Mucosa of rectum (tissue), 2 donors: Measurements from ENCODE around the gene SLC10A6.

ENCODE experiments used
- H3K27ac ChIP-seq, 2 donors: one replicate each; pipeline ENCODE4 v1.7.0; 2013; ENCODE audit warnings: inconsistent platforms in 2 of 2, low read depth in 2 of 2, low read length in 2 of 2
- H3K27me3 ChIP-seq, 2 donors: one replicate each; pipeline ENCODE4 v1.7.0; 2013; ENCODE audit warnings: low read length in 2 of 2; ENCODE audit not compliant: control insufficient read depth in 2 of 2, insufficient read depth in 2 of 2
- H3K36me3 ChIP-seq, 2 donors: one replicate each; pipeline ENCODE4 v1.7.0; 2013; ENCODE audit warnings: low read length in 2 of 2; ENCODE audit not compliant: control insufficient read depth in 2 of 2, insufficient read depth in 2 of 2
- H3K4me1 ChIP-seq, 2 donors: one replicate each; pipeline ENCODE4 v1.7.0; 2013; ENCODE audit warnings: low read length in 2 of 2, mild to moderate bottlenecking in 1 of 2; ENCODE audit not compliant: control insufficient read depth in 2 of 2, insufficient read depth in 2 of 2
- H3K4me3 ChIP-seq, 2 donors: one replicate each; pipeline ENCODE4 v1.7.0; 2013; ENCODE audit warnings: low read length in 2 of 2
- H3K9ac ChIP-seq, 2 donors: one replicate each; pipeline ENCODE4 v1.7.0; 2013; ENCODE audit warnings: low read length in 2 of 2, low read depth in 1 of 2, mild to moderate bottlenecking in 1 of 2
- H3K9me3 ChIP-seq, 2 donors: one replicate each; pipeline ENCODE4 v1.7.0; 2013; ENCODE audit warnings: low read length in 2 of 2; ENCODE audit not compliant: control insufficient read depth in 2 of 2
- donor health status: healthy.
- donor health status: Normal muscosa, but diverticular disease.

The SLC10A6 gene

GRCh38 chr4:86848732-86849619 lies at the start of gene SLC10A6:
Gene SLC10A6, minus strand, starts transcription at chr4:86849384. Its CDS starts 269 bp downstream, at chr4:86849115.
- Histone ChIP-seq H3K27me3 (no peaks in the 10 kb centered on the region), H3K4me3 (no peak within 1 kb of the TSS), H3K9ac (no peak within 1 kb of the TSS), H3K4me1 (no peaks in the 10 kb centered on the region), H3K27ac (no peak within 1 kb of the TSS), H3K36me3 (no peaks in the 10 kb centered on the region), H3K9me3 (peaks cover 0 to 2% of the 10 kb centered on the region in 2 donors)

GRCh38 chr4:86898562-86898961 lies 49.4 kb upstream of the SLC10A6 start:
- H3K9ac ChIP-seq: no peak overlapping the region
- no peaks in the 10 kb centered on the region for H3K36me3 ChIP-seq
- H3K4me3 ChIP-seq: no peak overlapping the region
- H3K27me3 ChIP-seq: no peaks in the 10 kb centered on the region
- no peak overlapping the region for H3K27ac ChIP-seq
- no peaks in the 10 kb centered on the region for H3K4me1 ChIP-seq
- H3K9me3 ChIP-seq: no peaks in the 10 kb centered on the region

- no peaks in the 10 kb centered on the region for H3K36me3 ChIP-seq
- no peaks in the 10 kb centered on the region for H3K9me3 ChIP-seq
- no peak overlapping the region for H3K4me3 ChIP-seq
- peaks cover 4 to 5% of the 10 kb centered on the region in 2 donors for H3K4me1 ChIP-seq
- H3K9ac ChIP-seq: no peak overlapping the region
- no peaks in the 10 kb centered on the region for H3K27me3 ChIP-seq
- no peak overlapping the region for H3K27ac ChIP-seq
Measured at GRCh38 chr4:86896596-86896995, 47.4 kb upstream of the SLC10A6 start.

GRCh38 chr4:86895692-86896488 lies 46.7 kb upstream of the SLC10A6 start:
- H3K9me3 ChIP-seq: no peaks in the 10 kb centered on the region
- H3K27ac ChIP-seq: no peak overlapping the region
- no peak overlapping the region for H3K4me3 ChIP-seq
- H3K9ac ChIP-seq: no peak overlapping the region
- peaks cover 7 to 9% of the 10 kb centered on the region in 2 donors for H3K4me1 ChIP-seq
- H3K36me3 ChIP-seq: no peaks in the 10 kb centered on the region
- no peaks in the 10 kb centered on the region for H3K27me3 ChIP-seq

- H3K27ac ChIP-seq: no peak overlapping the region
- H3K36me3 ChIP-seq: no peaks in the 10 kb centered on the region
- peaks cover 7 to 9% of the 10 kb centered on the region in 2 donors for H3K4me1 ChIP-seq
- no peak overlapping the region for H3K9ac ChIP-seq
- H3K27me3 ChIP-seq: no peaks in the 10 kb centered on the region
- H3K9me3 ChIP-seq: no peaks in the 10 kb centered on the region
- H3K4me3 ChIP-seq: no peak overlapping the region
Measured at GRCh38 chr4:86894455-86894854, 45.3 kb upstream of the SLC10A6 start.

- Histone ChIP-seq H3K9ac (no peak overlapping the region), H3K4me3 (peak overlapping the region in 1 of 2 donors; percentile 77), H3K4me1 (peaks cover 7 to 9% of the 10 kb centered on the region in 2 donors), H3K9me3 (no peaks in the 10 kb centered on the region), H3K36me3 (no peaks in the 10 kb centered on the region), H3K27ac (no peak overlapping the region), H3K27me3 (no peaks in the 10 kb centered on the region)
Measured at GRCh38 chr4:86893136-86893535, 44.0 kb upstream of the SLC10A6 start.

- Histone ChIP-seq H3K4me1 (peaks cover 7 to 9% of the 10 kb centered on the region in 2 donors), H3K36me3 (no peaks in the 10 kb centered on the region), H3K9me3 (no peaks in the 10 kb centered on the region), H3K27me3 (no peaks in the 10 kb centered on the region), H3K9ac (peak overlapping the region; percentile 41 to 60), H3K27ac (no peak overlapping the region), H3K4me3 (peak overlapping the region; percentile 77 to 79)
Measured at GRCh38 chr4:86892636-86892960, 43.4 kb upstream of the SLC10A6 start.

GRCh38 chr4:86891762-86892635 lies 42.8 kb upstream of the SLC10A6 start, which contains the start of gene C4orf36:
Gene C4orf36, minus strand, starts transcription at chr4:86892422. Its CDS starts 902 bp downstream, at chr4:86891520.
- peak within 1 kb of the TSS; percentile 41 to 60 for H3K9ac ChIP-seq
- peaks cover 7 to 9% of the 10 kb centered on the region in 2 donors for H3K4me1 ChIP-seq
- H3K9me3 ChIP-seq: no peaks in the 10 kb centered on the region
- H3K27me3 ChIP-seq: no peaks in the 10 kb centered on the region
- H3K36me3 ChIP-seq: no peaks in the 10 kb centered on the region
- H3K4me3 ChIP-seq: peak within 1 kb of the TSS; percentile 77 to 79
- no peak within 1 kb of the TSS for H3K27ac ChIP-seq

- Histone ChIP-seq H3K4me3 (no peak overlapping the region), H3K9ac (no peak overlapping the region)
Measured at GRCh38 chr4:86890790-86891189, 41.6 kb upstream of the SLC10A6 start.

More at GRCh38 chr4:86890790-86891189, 41.6 kb upstream of the SLC10A6 start:
- H3K27ac ChIP-seq: no peak overlapping the region
- H3K4me1 ChIP-seq: peaks cover 7 to 9% of the 10 kb centered on the region in 2 donors
- H3K9me3 ChIP-seq: no peaks in the 10 kb centered on the region
- no peaks in the 10 kb centered on the region for H3K36me3 ChIP-seq
- H3K27me3 ChIP-seq: no peaks in the 10 kb centered on the region
